SKM-1 treated with dmso at 0.1 percent for 144 hours (cell line): ENCODE results near the gene LRPAP1.

Source experiments
- DNase-seq: peaks from one replicate; lab custom pipeline; 2025; ENCODE audit not compliant: unreplicated experiment; lab: John Stamatoyannopoulos, UW

Gene LRPAP1

GRCh38 chr4:3501825-3502425, 30.3 kb downstream of the LRPAP1 start:
- no peak for DNase-seq

GRCh38 chr4:3501126-3501824, 30.9 kb downstream of the LRPAP1 start:
- no peak for DNase-seq

DNA sequence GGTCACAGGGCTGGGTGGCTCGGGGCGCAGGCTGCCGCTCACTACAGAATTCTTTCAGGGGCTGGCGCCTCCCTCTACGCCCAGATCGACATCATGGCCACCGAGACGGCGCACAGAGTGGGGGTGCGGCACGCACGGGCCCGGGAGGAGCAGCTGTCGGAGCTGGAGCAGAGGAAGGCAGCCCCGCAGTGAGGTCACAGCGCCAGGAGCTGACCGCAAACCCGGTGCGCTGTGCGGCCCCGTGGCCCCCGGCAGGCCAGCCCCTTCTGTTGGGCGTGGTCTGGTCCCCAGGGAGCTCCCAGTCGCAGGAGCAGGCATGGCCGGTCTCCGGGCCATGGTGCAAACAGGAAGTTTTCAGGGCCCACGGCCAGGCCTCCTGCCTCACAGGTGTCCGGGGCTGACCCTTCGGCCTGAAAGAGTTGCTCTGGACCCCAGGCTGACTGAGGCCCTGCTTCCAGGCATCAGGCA, 31.6 kb downstream of the LRPAP1 start:
- no peak for DNase-seq

- no peak for DNase-seq
These were observed 32.1 kb downstream of the LRPAP1 start for GRCh38 chr4:3500111-3500510.

GRCh38 chr4:3499710-3500109, 32.5 kb downstream of the LRPAP1 start:
- DNase-seq: no peak

GRCh38 chr4:3498901-3499510, 33.2 kb downstream of the LRPAP1 start:
- no peak for DNase-seq

DNA sequence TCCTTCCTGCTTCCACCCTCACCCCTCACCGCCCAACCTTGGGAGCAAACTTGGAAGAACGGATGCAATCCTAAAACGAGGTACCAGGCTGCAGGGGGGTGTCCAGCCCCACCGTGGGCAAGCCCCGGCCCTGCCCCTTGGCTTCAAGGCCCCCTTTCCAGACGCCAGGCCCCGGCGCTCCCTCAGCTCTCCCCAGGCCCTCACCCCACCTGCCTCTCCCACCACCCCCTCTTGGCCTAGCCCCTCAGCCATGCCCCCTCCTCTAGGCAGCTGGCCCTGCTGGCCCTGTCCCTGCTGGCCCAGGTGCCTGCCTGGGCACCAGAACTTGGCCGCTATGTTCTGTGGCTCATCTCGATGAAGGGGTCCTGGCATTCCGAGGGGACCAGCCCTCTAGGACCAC, 33.8 kb downstream of the LRPAP1 start:
- DNase-seq: no peak

- no peak for DNase-seq
These were observed 34.5 kb downstream of the LRPAP1 start for GRCh38 chr4:3497523-3498389.

- no peak for DNase-seq
These were observed 35.1 kb downstream of the LRPAP1 start for GRCh38 chr4:3497095-3497494.

GRCh38 chr4:3496021-3496420, 36.2 kb downstream of the LRPAP1 start:
- no peak for DNase-seq

- DNase-seq: no peak
These were observed 36.8 kb downstream of the LRPAP1 start for GRCh38 chr4:3495204-3495975.

GRCh38 chr4:3494462-3494871, 37.8 kb downstream of the LRPAP1 start:
- DNase-seq: no peak

- no peak for DNase-seq
These were observed 38.3 kb downstream of the LRPAP1 start for GRCh38 chr4:3493720-3494461.

GRCh38 chr4:3492741-3493719, 39.2 kb downstream of the LRPAP1 start:
- DNase-seq: no peak

GRCh38 chr4:3491681-3492405, 40.4 kb downstream of the LRPAP1 start:
- no peak for DNase-seq

GRCh38 chr4:3489451-3489962, 42.7 kb downstream of the LRPAP1 start:
- DNase-seq: no peak

DNA sequence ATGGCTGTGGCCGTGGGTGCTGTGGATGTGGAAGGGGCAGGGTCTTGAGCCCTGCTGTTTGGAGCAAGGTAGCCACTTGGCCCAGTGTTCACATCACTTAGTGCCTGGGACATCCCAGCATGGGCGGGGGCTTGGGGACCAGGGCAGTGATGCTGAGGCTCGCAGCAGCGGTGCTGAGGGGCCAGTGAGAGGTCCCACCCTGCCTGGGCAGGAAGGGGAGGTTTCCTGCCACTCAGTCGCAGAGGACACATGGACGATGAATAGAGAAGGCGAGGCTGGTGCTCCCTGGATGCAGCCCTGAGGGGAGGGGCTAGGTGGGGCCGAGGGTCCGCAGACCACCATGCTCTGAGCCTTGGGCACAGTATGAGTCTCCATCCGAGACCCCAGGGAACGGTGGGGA, 43.4 kb downstream of the LRPAP1 start:
- DNase-seq: no peak

DNA sequence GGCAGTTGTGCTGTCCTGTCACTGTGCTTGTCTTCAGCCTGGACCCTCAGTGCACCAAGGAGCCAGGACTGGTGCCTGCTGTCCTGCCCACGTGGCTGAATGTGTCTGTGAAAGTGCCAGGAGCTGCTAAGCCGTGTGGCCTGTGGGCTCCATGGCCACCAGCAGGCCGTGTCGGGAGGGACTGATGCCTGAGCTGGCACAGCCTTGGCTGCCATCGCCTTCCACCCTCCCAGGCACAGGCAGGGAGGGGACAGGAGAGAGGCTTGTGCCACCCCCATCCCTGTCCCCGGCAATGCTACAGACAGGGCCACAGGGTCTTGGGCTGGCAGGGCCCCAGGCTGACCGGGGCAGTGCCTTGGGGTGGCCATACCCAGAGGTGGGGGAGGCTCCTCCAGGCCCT, 44.4 kb downstream of the LRPAP1 start:
- DNase-seq: no peak
